Smooth muscle cell (in vitro differentiated cells): ENCODE data around the gene FBXW8. TPM values are rescaled to one million over a fixed set of nuclear protein-coding genes. Genes with fewer than 3 reads are reported as not detected.

Source experiments
- DNase-seq: peaks from one replicate; lab custom pipeline; 2025; ENCODE audit not compliant: unreplicated experiment; lab: John Stamatoyannopoulos, UW
- H2AFZ ChIP-seq: fragments of 200-600 bp; sonication (generic); 2 replicates; pipeline ENCODE4 v1.6.0; 2016; ENCODE audit warnings: antibody characterized with exemption, low read depth, mild to moderate bottlenecking
- H3F3A ChIP-seq: fragments of 200-600 bp; sonication (generic); 2 replicates; pipeline ENCODE4 v1.6.0; 2017; ENCODE audit warnings: antibody characterized with exemption, low read depth
- H3K27ac ChIP-seq: fragments of 200-600 bp; sonication (generic); 2 replicates; pipeline ENCODE4 v1.5.1; 2016; ENCODE audit warnings: low read depth, mild to moderate bottlenecking
- H3K27me3 ChIP-seq: fragments of 200-600 bp; sonication (generic); 2 replicates; pipeline ENCODE4 v1.6.1; 2016; ENCODE audit warnings: low read depth, mild to moderate bottlenecking
- H3K36me3 ChIP-seq: fragments of 200-600 bp; sonication (generic); 2 replicates; pipeline ENCODE4 v1.5.1; 2016; ENCODE audit warnings: low read depth
- H3K4me1 ChIP-seq: fragments of 200-600 bp; sonication (generic); 2 replicates; pipeline ENCODE4 v1.5.1; 2016; ENCODE audit warnings: low read depth
- H3K4me2 ChIP-seq: fragments of 200-600 bp; sonication (generic); 2 replicates; pipeline ENCODE4 v1.6.0; 2016; ENCODE audit warnings: mild to moderate bottlenecking
- H3K4me3 ChIP-seq: fragments of 200-600 bp; sonication (generic); 2 replicates; pipeline ENCODE4 v1.5.1; 2016; ENCODE audit warnings: mild to moderate bottlenecking
- H3K79me2 ChIP-seq: fragments of 200-600 bp; sonication (generic); 2 replicates; pipeline ENCODE4 v1.6.0; 2016; ENCODE audit warnings: low read depth, mild to moderate bottlenecking
- H3K9ac ChIP-seq: fragments of 200-600 bp; sonication (generic); 2 replicates; pipeline ENCODE4 v1.6.0; 2016; ENCODE audit warnings: low read depth
- H3K9me3 ChIP-seq: fragments of 200-600 bp; sonication (generic); replicated peaks from 2 replicates; pipeline ENCODE4 v1.5.1; 2016; ENCODE audit warnings: low read depth
- H4K20me1 ChIP-seq: fragments of 200-600 bp; sonication (generic); 2 replicates; pipeline ENCODE4 v1.6.0; 2016; ENCODE audit warnings: low read depth
- CTCF ChIP-seq: fragments of 200-600 bp; sonication (generic); IDR thresholded peaks from 2 replicates; pipeline ENCODE4 v1.5.1; 2017; ENCODE audit warnings: borderline replicate concordance, mild to moderate bottlenecking, antibody characterized with exemption; ENCODE audit not compliant: insufficient read depth, poor library complexity, severe bottlenecking
- WGBS: methylation state at CpG from one replicate; pipeline ENCODE4 v1.1.7; 2016; ENCODE audit warnings: low lambda C conversion rate; 5-methylcytosine and 5-hydroxymethylcytosine counted together
- polyA plus RNA-seq: library from polyadenylated mRNA; unstranded; fragments of >200 nt; fragmentation: Nextera tagmentation; extraction: Ambion mirVana; gene quantifications from 2 replicates; pipeline ENCODE4 v1.2.1, GENCODE V29; 2016
- total RNA-seq: library from RNA; depleted of rRNA; stranded (reverse); fragments of >200 nt; gene quantifications from 2 replicates; pipeline ENCODE4 v1.2.3, GENCODE V29; 2014

The FBXW8 gene
- total and polyA plus RNA-seq, 2 experiments from 2014 or later: 16.9 to 18.3 TPM

GRCh38 chr12:117036547-117036946 lies 125.8 kb downstream of the FBXW8 start:
- no peaks in the 10 kb centered on the region for H3K79me2 ChIP-seq
- no peak overlapping the region for H3K4me2 ChIP-seq
- no peaks in the 10 kb centered on the region for H3K4me1 ChIP-seq
- no peaks in the 10 kb centered on the region for H3F3A ChIP-seq
- no peaks in the 10 kb centered on the region for H3K27me3 ChIP-seq
- 88% methylated on average over 13 of the region's 13 CpGs for WGBS
- DNase-seq: no peak
- H3K36me3 ChIP-seq: no peaks in the 10 kb centered on the region
- no peak overlapping the region for H3K9ac ChIP-seq
- H4K20me1 ChIP-seq: no peaks in the 10 kb centered on the region
- no peak overlapping the region for H2AFZ ChIP-seq
- no peaks in the 10 kb centered on the region for H3K9me3 ChIP-seq
- no peak overlapping the region for H3K4me3 ChIP-seq
- TF ChIP-seq CTCF: no peak
- no peak overlapping the region for H3K27ac ChIP-seq

GRCh38 chr12:117037289-117038022 lies 126.7 kb downstream of the FBXW8 start:
- no peak for TF ChIP-seq CTCF
- Histone ChIP-seq H3K27me3 (no peaks in the 10 kb centered on the region), H4K20me1 (no peaks in the 10 kb centered on the region), H3K9ac (no peak overlapping the region), H3K9me3 (no peaks in the 10 kb centered on the region), H2AFZ (no peak overlapping the region), H3K36me3 (no peaks in the 10 kb centered on the region), H3K79me2 (no peaks in the 10 kb centered on the region), H3F3A (no peaks in the 10 kb centered on the region), H3K4me1 (no peaks in the 10 kb centered on the region), H3K27ac (no peak overlapping the region), H3K4me2 (no peak overlapping the region), H3K4me3 (no peak overlapping the region)
- WGBS: 88% methylated on average over 22 of the region's 22 CpGs
- no peak for DNase-seq

GRCh38 chr12:117038023-117038680 lies 127.4 kb downstream of the FBXW8 start:
- Histone ChIP-seq H3K4me2 (no peak overlapping the region), H3K4me1 (no peaks in the 10 kb centered on the region), H3F3A (no peaks in the 10 kb centered on the region), H3K79me2 (no peaks in the 10 kb centered on the region), H3K27me3 (no peaks in the 10 kb centered on the region), H3K9ac (no peak overlapping the region), H3K4me3 (no peak overlapping the region), H2AFZ (no peak overlapping the region), H3K9me3 (no peaks in the 10 kb centered on the region), H3K36me3 (no peaks in the 10 kb centered on the region), H3K27ac (no peak overlapping the region), H4K20me1 (no peaks in the 10 kb centered on the region)
- no peak for DNase-seq
- no peak for TF ChIP-seq CTCF
- WGBS: 91% methylated on average over 15 of the region's 15 CpGs
